ENCODE results near the gene UQCR11. TPM values are rescaled to one million over a fixed set of nuclear protein-coding genes. Genes with fewer than 3 reads are reported as not detected.

UQCR11 gene
- total RNA-seq, 1 donor from 2014 or later, result 171 TPM

GRCh38 chr19:1622007-1622406 is 16.7 kb upstream of the UQCR11 start:
- Mint-ChIP-seq H3K4me3 (ENCODE audit: low read depth) (no peak overlapping the region), H3K36me3 (ENCODE audit: insufficient read depth) (peaks cover 20% of the 10 kb centered on the region), H3K9me3 (ENCODE audit: low read depth) (no peaks in the 10 kb centered on the region), H3K4me1 (ENCODE audit: low read depth) (no peaks in the 10 kb centered on the region), H3K27ac (no peak overlapping the region), H3K27me3 (no peaks in the 10 kb centered on the region)
- no peak for DNase-seq (ENCODE audit: low spot score, unreplicated experiment)
- no peak for TF ChIP-seq CTCF (IDR thresholded peaks at IDR 0.05; ENCODE audit: unreplicated experiment)

DNA sequence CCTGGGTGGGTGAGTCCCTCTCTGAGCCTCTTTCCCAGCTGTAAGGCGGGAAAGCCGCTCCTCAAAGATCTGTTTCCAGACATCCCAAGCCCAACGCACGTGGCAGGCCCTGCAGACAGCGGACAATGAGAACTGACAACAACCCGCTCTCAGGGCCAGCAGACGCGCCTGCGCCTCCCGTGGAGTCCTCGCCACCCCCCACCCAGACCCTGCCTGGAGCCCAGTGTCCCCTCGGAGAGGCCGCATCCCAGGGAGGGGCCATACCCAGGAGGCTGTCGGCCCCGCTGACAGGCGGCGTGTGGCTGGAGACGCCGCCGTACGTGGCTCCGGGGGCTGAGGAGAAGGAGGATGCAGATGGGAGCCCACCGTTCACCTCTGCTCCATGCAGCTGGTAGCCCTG is 16.3 kb upstream of the UQCR11 start:
- no peak overlapping the region for H3K4me3 Mint-ChIP-seq (ENCODE audit: low read depth)
- DNase-seq (ENCODE audit: low spot score, unreplicated experiment), result no peak
- H3K27me3 Mint-ChIP-seq, result no peaks in the 10 kb centered on the region
- no peaks in the 10 kb centered on the region for H3K4me1 Mint-ChIP-seq (ENCODE audit: low read depth)
- H3K9me3 Mint-ChIP-seq (ENCODE audit: low read depth), result no peaks in the 10 kb centered on the region
- no peak overlapping the region for H3K27ac Mint-ChIP-seq
- no peak for TF ChIP-seq CTCF (IDR thresholded peaks at IDR 0.05; ENCODE audit: unreplicated experiment)
- peaks cover 22% of the 10 kb centered on the region for H3K36me3 Mint-ChIP-seq (ENCODE audit: insufficient read depth)

DNA sequence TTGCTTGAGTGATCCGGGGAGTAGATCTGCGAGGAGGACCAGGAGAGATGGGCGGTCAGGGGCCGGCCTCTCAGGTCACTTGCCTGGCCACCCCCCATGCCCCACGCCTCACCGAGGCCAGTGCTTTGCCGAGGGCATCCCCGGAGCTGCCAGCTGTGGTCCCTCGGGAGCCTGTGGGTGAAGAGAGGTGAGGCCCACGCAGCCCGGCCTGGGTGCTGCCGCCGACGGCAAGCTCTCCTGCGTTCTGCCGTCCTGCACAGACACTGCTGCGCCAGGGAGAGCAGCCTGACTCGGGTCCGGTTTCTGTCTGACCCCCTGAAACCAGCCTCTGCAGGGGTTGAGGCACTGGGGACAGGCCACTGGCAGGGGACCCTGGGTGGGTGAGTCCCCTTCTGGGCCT is 15.8 kb upstream of the UQCR11 start:
- H3K4me3 Mint-ChIP-seq (ENCODE audit: low read depth), result no peak overlapping the region
- DNase-seq (ENCODE audit: low spot score, unreplicated experiment), result no peak
- H3K27me3 Mint-ChIP-seq, result no peaks in the 10 kb centered on the region
- H3K36me3 Mint-ChIP-seq (ENCODE audit: insufficient read depth), result peaks cover 24% of the 10 kb centered on the region
- no peaks in the 10 kb centered on the region for H3K9me3 Mint-ChIP-seq (ENCODE audit: low read depth)
- H3K4me1 Mint-ChIP-seq (ENCODE audit: low read depth), result no peaks in the 10 kb centered on the region
- TF ChIP-seq CTCF (IDR thresholded peaks at IDR 0.05; ENCODE audit: unreplicated experiment), result no peak
- H3K27ac Mint-ChIP-seq, result no peak overlapping the region

DNA sequence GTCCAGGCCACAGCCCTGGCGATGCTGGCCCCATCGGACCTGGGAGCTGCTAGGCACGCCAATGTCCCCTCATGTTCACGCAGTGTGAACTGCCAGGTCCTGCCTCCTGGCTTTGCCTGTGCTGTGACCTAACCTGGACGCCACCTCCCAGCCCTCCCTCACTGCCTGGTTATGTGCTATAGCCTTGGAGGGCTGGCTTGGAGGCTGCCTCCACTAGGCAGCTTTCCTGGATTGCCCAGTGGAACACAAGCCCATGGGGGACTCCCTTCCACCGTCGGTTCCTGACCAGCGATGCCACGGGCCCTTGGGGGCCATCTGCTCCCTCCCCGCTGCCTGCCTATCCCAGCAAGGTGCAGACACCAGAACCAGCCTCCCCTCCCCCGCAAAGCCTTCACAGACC is 15.2 kb upstream of the UQCR11 start:
- no peaks in the 10 kb centered on the region for H3K9me3 Mint-ChIP-seq (ENCODE audit: low read depth)
- no peak for TF ChIP-seq CTCF (IDR thresholded peaks at IDR 0.05; ENCODE audit: unreplicated experiment)
- H3K27me3 Mint-ChIP-seq, result no peaks in the 10 kb centered on the region
- H3K4me1 Mint-ChIP-seq (ENCODE audit: low read depth), result no peaks in the 10 kb centered on the region
- peaks cover 26% of the 10 kb centered on the region for H3K36me3 Mint-ChIP-seq (ENCODE audit: insufficient read depth)
- no peak for DNase-seq (ENCODE audit: low spot score, unreplicated experiment)
- no peak overlapping the region for H3K4me3 Mint-ChIP-seq (ENCODE audit: low read depth)
- no peak overlapping the region for H3K27ac Mint-ChIP-seq

- DNase-seq (ENCODE audit: low spot score, unreplicated experiment), result no peak
- Mint-ChIP-seq H3K27ac (no peak overlapping the region), H3K4me3 (ENCODE audit: low read depth) (no peak overlapping the region), H3K27me3 (no peaks in the 10 kb centered on the region), H3K4me1 (ENCODE audit: low read depth) (no peaks in the 10 kb centered on the region), H3K36me3 (ENCODE audit: insufficient read depth) (peaks cover 28% of the 10 kb centered on the region), H3K9me3 (ENCODE audit: low read depth) (no peaks in the 10 kb centered on the region)
- TF ChIP-seq CTCF (IDR thresholded peaks at IDR 0.05; ENCODE audit: unreplicated experiment), result no peak
Observed at GRCh38 chr19:1619703-1620102, 14.4 kb upstream of the UQCR11 start.

Data from progenitor cell of endocrine pancreas (in vitro differentiated cells).